Right forelimb (tissue), 1 donor: Measurements from ENCODE around the gene DTHD1.
A peak's percentile ranks its signal among the peaks of the same experiment; 100 is the strongest.

ENCODE experiments used
- DNase-seq: peaks from one replicate; pipeline ENCODE4 v3.0.0-alpha.2; 2018

The DTHD1 gene

GRCh38 chr4:36351082-36351666, 69.8 kb downstream of the DTHD1 start:
- DNase-seq, result peak; percentile 67

DNA sequence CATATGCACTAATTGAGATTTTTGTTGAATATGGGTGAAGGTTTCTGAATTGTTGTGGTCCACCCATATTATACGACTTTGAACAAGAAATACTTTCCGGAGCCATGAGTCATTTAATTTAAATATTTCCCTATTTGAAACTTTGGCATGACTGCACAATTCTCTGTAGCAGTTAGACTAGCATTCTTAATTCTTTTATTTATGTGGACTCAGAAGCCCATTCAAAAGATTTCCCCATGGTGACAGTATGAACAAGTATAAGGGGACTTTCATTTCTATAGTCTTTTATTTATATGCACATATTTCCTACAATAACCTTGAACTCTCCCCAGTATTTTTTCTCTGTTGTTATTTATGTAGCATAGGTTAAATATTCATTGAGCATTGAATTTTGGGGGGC, 72.6 kb downstream of the DTHD1 start:
- DNase-seq, result no peak

DNA sequence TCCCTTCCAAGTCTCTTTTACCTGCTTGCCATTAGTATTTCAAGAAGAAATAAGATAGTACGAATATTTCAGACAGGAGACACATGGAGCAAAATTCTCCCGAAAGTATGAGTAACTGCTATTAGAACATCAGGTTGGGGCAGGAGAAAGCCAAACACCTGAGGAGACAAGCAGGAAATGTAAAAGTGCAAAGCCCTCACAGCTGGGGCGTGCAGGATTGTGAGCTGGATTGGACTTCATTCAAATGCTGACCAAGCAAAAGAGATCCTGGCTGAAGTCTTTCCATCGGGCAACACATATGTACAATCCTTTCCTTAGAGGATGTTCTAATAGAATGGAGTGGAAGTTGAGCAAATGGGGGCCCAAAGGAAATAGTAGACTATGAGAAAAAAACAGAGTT, 76.8 kb downstream of the DTHD1 start:
- no peak for DNase-seq

- no peak for DNase-seq
Measured at GRCh38 chr4:36360755-36361154, 79.3 kb downstream of the DTHD1 start.

DNA sequence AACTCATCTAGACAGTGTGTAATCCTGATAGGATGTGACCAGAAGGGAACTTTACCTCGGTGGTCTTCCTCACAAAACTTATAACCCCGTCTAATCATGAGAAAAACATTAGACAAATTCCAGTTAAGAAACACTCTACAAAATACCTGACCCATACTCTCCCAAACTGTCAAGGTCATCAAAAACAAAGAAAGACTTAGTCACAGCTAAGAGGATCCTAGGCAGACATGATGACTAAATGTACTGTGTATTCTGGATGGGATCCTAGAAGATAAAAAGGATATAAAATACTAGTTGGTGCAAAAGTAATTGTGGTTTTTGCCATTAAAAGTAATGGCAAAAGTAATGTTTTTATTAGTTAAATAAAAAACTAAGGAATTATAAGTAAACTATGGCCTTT, 81.6 kb downstream of the DTHD1 start:
- DNase-seq, result no peak

DNA sequence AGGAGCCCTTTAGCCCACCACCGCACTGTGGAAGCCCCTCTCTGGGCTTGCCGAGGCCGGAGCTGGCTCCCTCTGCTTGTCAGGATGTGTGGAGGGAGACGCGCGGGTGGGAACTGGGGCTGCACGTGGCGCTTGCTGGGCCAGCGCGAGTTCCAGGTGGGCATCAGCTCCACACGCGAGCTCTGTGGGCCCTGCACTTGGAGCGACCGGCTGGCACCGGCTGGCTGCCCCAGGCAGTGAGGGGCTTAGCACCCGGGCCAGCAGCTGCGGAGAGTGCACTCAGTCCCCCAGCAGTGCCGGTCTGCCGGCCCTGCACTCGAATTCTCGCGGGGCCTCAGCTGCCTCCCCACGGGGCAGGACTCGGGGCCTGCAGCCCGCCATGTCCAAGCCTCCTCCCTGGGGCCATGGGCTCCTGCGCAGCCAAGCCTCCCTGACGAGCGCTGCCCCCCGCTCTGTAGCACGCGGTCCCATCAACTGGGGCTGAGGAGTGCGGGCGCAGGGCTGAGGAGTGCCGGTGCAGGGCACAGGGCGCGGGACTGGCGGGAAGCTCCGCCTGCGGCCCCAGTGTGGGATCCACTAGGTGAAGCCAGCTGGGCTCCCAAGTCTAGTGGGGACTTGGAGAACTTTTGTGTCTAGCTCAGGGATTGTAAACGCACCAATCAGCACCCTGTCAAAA, 93.6 kb downstream of the DTHD1 start:
- DNase-seq, result no peak

- DNase-seq, result no peak
Measured at GRCh38 chr4:36385951-36386571, 104.6 kb downstream of the DTHD1 start.

GRCh38 chr4:36386691-36387090, 105.3 kb downstream of the DTHD1 start:
- DNase-seq, result no peak

- DNase-seq, result no peak
Measured at GRCh38 chr4:36388710-36389109, 107.3 kb downstream of the DTHD1 start.

DNA sequence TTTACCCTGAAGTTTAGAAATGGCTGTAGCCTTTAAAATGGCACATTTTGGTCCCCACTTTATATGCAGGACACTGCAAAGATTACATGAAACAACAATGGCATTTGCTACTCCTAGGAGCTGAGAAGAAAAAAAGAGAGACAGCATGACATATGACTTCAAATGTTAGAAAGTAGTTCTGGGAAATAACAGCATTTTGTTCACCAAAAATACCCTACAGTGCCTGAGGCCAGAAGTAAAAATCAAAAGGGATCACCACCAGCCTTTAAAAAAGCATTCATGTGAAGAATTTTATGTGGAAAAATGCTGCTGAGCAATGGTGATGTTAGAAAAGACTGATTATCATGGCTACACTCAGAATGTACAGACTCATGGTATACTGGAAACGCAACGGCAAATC, 110.0 kb downstream of the DTHD1 start:
- no peak for DNase-seq

- no peak for DNase-seq
Measured at GRCh38 chr4:36392024-36392423, 110.6 kb downstream of the DTHD1 start.

- no peak for DNase-seq
Measured at GRCh38 chr4:36392916-36393315, 111.5 kb downstream of the DTHD1 start.
